HEK293T (cell line): ENCODE measurements around the gene JPH2.

Experiments
- ELF4 ChIP-seq: fragments of 450-650 bp; IDR thresholded peaks from 2 replicates; pipeline ENCODE4 v1.6.1; 2017; ENCODE audit warnings: antibody characterized with exemption
- HDGF ChIP-seq: fragments of 450-650 bp; IDR thresholded peaks from 2 replicates; pipeline ENCODE4 v1.6.1; 2017; ENCODE audit warnings: antibody characterized with exemption, borderline replicate concordance
- SP1 ChIP-seq: fragments of 450-650 bp; IDR thresholded peaks from 2 replicates; pipeline ENCODE4 v1.6.1; 2017
- TARDBP ChIP-seq: fragments of 450-650 bp; IDR thresholded peaks from 2 replicates; pipeline ENCODE4 v1.6.1; 2016

DNA sequence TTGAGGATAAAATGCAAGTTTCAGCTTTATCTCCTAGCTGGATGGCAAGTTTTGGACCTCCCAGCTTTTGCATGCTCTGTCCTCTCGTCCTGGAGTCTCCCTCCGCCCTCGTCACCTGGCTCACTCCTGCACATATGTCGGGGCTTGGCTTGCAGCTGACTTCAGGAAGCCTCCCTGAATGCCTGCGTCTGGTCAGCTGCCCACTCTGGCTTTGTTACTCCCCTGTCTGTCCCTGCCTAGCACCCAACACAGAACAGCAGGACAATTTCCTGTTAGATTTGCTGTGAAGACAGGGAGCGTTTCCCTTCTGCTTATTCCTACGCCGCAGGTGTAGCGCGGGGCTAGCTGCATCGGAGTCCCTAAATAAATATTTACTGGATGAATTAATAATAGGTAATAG lies 5.4 kb downstream of the JPH2 start:
- no peak for TF ChIP-seq SP1
- no peak for TF ChIP-seq HDGF
- TF ChIP-seq ELF4: no peak
- TF ChIP-seq TARDBP: no peak
